ENCODE results near the gene ABHD14A.

DNA sequence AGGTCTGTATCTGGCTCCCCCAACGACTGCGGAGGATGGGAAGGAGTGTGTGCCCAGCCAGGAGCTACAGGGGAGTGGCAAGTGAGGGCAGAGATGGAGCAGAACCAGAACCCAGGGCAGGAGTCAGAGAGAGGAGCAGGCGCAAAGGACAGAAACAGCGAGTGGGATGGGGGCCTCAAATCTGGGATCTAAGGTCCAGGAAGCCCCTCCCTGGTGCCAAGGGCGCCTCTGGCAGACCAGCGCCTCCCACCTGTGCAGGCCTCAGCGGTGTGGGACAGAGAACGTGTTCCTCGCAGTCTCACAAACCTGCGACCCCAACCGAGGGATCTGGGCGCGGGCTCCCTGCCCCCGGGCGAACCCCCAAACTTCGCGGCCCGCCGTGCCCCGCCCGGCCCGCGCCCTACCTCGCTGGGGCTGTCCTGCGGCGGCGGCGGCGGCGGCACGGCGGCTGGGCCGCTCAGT lies 7.9 kb upstream of the ABHD14A start:
- TF ChIP-seq, protein P1, sequence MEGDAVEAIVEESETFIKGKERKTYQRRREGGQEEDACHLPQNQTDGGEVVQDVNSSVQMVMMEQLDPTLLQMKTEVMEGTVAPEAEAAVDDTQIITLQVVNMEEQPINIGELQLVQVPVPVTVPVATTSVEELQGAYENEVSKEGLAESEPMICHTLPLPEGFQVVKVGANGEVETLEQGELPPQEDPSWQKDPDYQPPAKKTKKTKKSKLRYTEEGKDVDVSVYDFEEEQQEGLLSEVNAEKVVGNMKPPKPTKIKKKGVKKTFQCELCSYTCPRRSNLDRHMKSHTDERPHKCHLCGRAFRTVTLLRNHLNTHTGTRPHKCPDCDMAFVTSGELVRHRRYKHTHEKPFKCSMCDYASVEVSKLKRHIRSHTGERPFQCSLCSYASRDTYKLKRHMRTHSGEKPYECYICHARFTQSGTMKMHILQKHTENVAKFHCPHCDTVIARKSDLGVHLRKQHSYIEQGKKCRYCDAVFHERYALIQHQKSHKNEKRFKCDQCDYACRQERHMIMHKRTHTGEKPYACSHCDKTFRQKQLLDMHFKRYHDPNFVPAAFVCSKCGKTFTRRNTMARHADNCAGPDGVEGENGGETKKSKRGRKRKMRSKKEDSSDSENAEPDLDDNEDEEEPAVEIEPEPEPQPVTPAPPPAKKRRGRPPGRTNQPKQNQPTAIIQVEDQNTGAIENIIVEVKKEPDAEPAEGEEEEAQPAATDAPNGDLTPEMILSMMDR (IDR thresholded peaks at IDR 0.05; ENCODE audit: insufficient read depth, low read length, poor library complexity, severe bottlenecking) = no peak
- no peak for TF ChIP-seq EZH2phosphoT487 (conservative IDR thresholded peaks at IDR 0.05; ENCODE audit: low read length)

Measured in SU-DHL-6 (cell line).